GM23338 (cell line): Measurements from ENCODE around the gene UBE3B. TPM values are rescaled to one million over a fixed set of nuclear protein-coding genes. Genes with fewer than 3 reads are reported as not detected.

Experiments
- ATAC-seq: fragments of 200-7000 bp; cut with Tn5 transposase; 3 replicates; pipeline ENCODE4 v1.9.1; 2020
- DNase-seq: peaks from one replicate; pipeline ENCODE4 v3.0.0-alpha.2; 2015; ENCODE audit warnings: low spot score
- H2AFZ ChIP-seq: fragments of 200-600 bp; sonication (generic); 2 replicates; pipeline ENCODE4 v1.8.0; 2016; ENCODE audit warnings: antibody characterized with exemption, mild to moderate bottlenecking, moderate library complexity
- H3F3A ChIP-seq: fragments of 200-600 bp; sonication (generic); replicated peaks from 2 replicates; pipeline ENCODE4 v1.8.0; 2017; ENCODE audit warnings: antibody characterized with exemption, mixed run types, low read depth
- H3K27ac ChIP-seq: fragments of 200-600 bp; sonication (generic); 2 replicates; pipeline ENCODE4 v1.6.1; 2016; ENCODE audit warnings: low read depth
- H3K27me3 ChIP-seq: fragments of 200-600 bp; sonication (generic); 2 replicates; pipeline ENCODE4 v1.8.0; 2016; ENCODE audit warnings: mild to moderate bottlenecking, mixed run types, moderate library complexity; ENCODE audit not compliant: insufficient read depth
- H3K36me3 ChIP-seq: fragments of 200-600 bp; sonication (generic); 2 replicates; pipeline ENCODE4 v1.8.0; 2016; ENCODE audit warnings: mild to moderate bottlenecking; ENCODE audit not compliant: insufficient read depth
- H3K4me1 ChIP-seq: fragments of 200-600 bp; sonication (generic); 2 replicates; pipeline ENCODE4 v1.8.0; 2016; ENCODE audit warnings: mild to moderate bottlenecking, moderate library complexity; ENCODE audit not compliant: insufficient read depth
- H3K4me2 ChIP-seq: fragments of 200-600 bp; sonication (generic); 2 replicates; pipeline ENCODE4 v1.7.1; 2017; ENCODE audit warnings: mixed run types
- H3K4me3 ChIP-seq: fragments of 200-600 bp; sonication (generic); 2 replicates; pipeline ENCODE4 v1.6.1; 2016; ENCODE audit warnings: mixed run types
- H3K79me2 ChIP-seq: fragments of 200-600 bp; sonication (generic); replicated peaks from 2 replicates; pipeline ENCODE4 v1.8.0; 2017; ENCODE audit warnings: mild to moderate bottlenecking; ENCODE audit not compliant: insufficient read depth
- H3K9me2 ChIP-seq: fragments of 200-600 bp; sonication (generic); 2 replicates; pipeline ENCODE4 v1.8.0; 2017; ENCODE audit not compliant: insufficient read depth
- H4K20me1 ChIP-seq: fragments of 200-600 bp; sonication (generic); replicated peaks from 2 replicates; pipeline ENCODE4 v1.8.0; 2017; ENCODE audit warnings: mild to moderate bottlenecking; ENCODE audit not compliant: insufficient read depth
- H3K27ac Mint-ChIP-seq: 2 replicates; pipeline ENCODE4 v1.8.0; 2020; ENCODE audit warnings: inconsistent platforms, mild to moderate bottlenecking, moderate library complexity, mixed read lengths
- H3K27me3 Mint-ChIP-seq: 3 replicates; pipeline ENCODE4 v1.8.0; 2022; ENCODE audit warnings: low read depth, mild to moderate bottlenecking, moderate library complexity, mixed read lengths, inconsistent platforms; ENCODE audit not compliant: insufficient read depth, poor library complexity
- H3K36me3 Mint-ChIP-seq: 3 replicates; pipeline ENCODE4 v1.8.0; 2021; ENCODE audit warnings: low read depth, mild to moderate bottlenecking, inconsistent platforms, moderate library complexity, mixed read lengths
- H3K4me1 Mint-ChIP-seq: 3 replicates; pipeline ENCODE4 v1.8.0; 2020; ENCODE audit warnings: mild to moderate bottlenecking, inconsistent platforms, mixed read lengths
- H3K4me3 Mint-ChIP-seq: 3 replicates; pipeline ENCODE4 v1.8.0; 2021; ENCODE audit warnings: moderate library complexity, mild to moderate bottlenecking, inconsistent platforms, mixed read lengths
- H3K9me3 Mint-ChIP-seq: 3 replicates; pipeline ENCODE4 v1.8.0; 2020; ENCODE audit warnings: moderate library complexity, mild to moderate bottlenecking, inconsistent platforms, mixed read lengths
- EZH2 ChIP-seq: fragments of 200-600 bp; sonication (generic); IDR thresholded peaks from one replicate; pipeline ENCODE4 v1.8.0; 2017; ENCODE audit warnings: antibody characterized with exemption, mild to moderate bottlenecking, low read depth; ENCODE audit not compliant: unreplicated experiment
- EZH2phosphoT487 ChIP-seq: fragments of 200-600 bp; sonication (generic); IDR thresholded peaks from one replicate; pipeline ENCODE4 v1.8.1; 2018; ENCODE audit warnings: antibody characterized with exemption; ENCODE audit not compliant: unreplicated experiment
- JUNB ChIP-seq: IDR thresholded peaks from one replicate; pipeline ENCODE4 v1.6.1; 2016; ENCODE audit warnings: antibody characterized with exemption; ENCODE audit not compliant: unreplicated experiment
- NANOG ChIP-seq: IDR thresholded peaks from 2 replicates; pipeline ENCODE4 v1.6.1; 2016; ENCODE audit warnings: antibody characterized with exemption, borderline replicate concordance
- POLR2AphosphoS5 ChIP-seq: IDR thresholded peaks from 2 replicates; pipeline ENCODE4 v1.6.1; 2016; ENCODE audit warnings: antibody characterized with exemption, low read depth
- STAT1 ChIP-seq: IDR thresholded peaks from one replicate; pipeline ENCODE4 v1.6.1; 2016; ENCODE audit warnings: antibody characterized with exemption; ENCODE audit not compliant: unreplicated experiment
- ZNF114 ChIP-seq: fragments of 250-450 bp; sonication (Bioruptor Pico); IDR thresholded peaks from 2 replicates; pipeline ENCODE4 v1.5.0; 2020; ENCODE audit warnings: mild to moderate bottlenecking, moderate library complexity
- polyA plus RNA-seq: library from polyadenylated mRNA; unstranded; fragments of >200 nt; fragmentation: Nextera tagmentation; extraction: Ambion mirVana; gene quantifications from 2 replicates; pipeline ENCODE4 v1.2.1, GENCODE V29; 2016
- total RNA-seq: library from RNA; depleted of rRNA; stranded (reverse); fragments of >200 nt; shearing (Covaris generic); gene quantifications from 2 replicates; pipeline ENCODE4 v1.2.3, GENCODE V29; 2014
- TF ChIP-seq, protein P1 (sequence below), 2 experiments: fragments of 200-600 bp in 1 of 2; sonication (generic) in 1 of 2; conservative IDR thresholded peaks; 2 replicates each; pipeline versions ENCODE4 v1.5.1 to v1.6.1; 2016 to 2017; ENCODE audit warnings: antibody characterized with exemption in 2 of 2, low read depth in 2 of 2, mild to moderate bottlenecking in 2 of 2, moderate library complexity in 1 of 2
- TF ChIP-seq, protein P2 (sequence below): fragments of 250-450 bp; sonication (Bioruptor Pico); IDR thresholded peaks from 2 replicates; pipeline ENCODE4 v1.5.0; 2020; ENCODE audit warnings: mild to moderate bottlenecking, moderate library complexity

The UBE3B gene
- total and polyA plus RNA-seq, 2 experiments from 2014 or later, result 20.8 TPM

DNA sequence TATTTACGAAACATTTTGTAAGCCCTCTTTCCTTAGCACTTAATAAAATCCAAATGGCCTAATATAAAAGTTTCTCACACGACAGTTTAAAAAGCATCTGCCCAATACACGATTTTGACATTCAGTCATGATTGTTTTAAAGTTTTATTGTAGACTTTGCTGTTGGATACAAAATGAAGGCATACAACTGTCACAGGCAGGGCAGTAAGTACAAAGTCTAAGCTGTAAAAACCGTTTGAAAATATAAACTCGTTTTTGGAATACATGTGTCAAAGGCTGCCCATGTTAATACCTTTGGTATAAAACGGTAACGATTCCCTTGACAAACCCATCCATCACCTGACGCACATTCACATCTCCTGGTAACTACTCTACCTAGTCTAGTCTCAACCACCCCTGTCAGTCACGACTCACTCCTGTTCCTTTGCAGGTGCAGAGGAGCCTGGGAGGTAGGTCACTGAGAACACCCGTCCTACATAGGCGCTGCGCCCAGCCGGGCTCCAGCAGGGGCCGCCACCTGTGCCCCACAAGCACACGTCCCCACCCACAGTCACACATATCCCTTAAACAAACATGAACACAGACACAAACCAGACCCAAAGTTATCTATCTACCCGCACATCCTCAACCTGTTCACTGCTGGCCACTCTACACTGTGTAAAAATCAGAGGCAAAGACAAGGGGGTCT is 27.4 kb upstream of the UBE3B start:
- H2AFZ ChIP-seq, result no peak overlapping the region
- H3K79me2 ChIP-seq, result peaks cover 21% of the 10 kb centered on the region; the same call in 1 of the 2 replicates
- no peak overlapping the region for H3K4me2 ChIP-seq
- Mint-ChIP-seq H3K4me3 (no peak overlapping the region), H3K4me1 (no peaks in the 10 kb centered on the region), H3K27me3 (peaks cover 1% of the 10 kb centered on the region), H3K9me3 (no peaks in the 10 kb centered on the region), H3K36me3 (peaks cover 60% of the 10 kb centered on the region), H3K27ac (peak overlapping the region; percentile 30; the same call in 1 of the 2 replicates)
- H4K20me1 ChIP-seq, result peaks cover 5% of the 10 kb centered on the region
- no peaks in the 10 kb centered on the region for H3F3A ChIP-seq
- H3K4me3 ChIP-seq, result no peak overlapping the region
- ATAC-seq (peak; percentile 97), DNase-seq (peak; percentile 69)
- H3K27me3 ChIP-seq, result no peaks in the 10 kb centered on the region
- no peaks in the 10 kb centered on the region for H3K9me2 ChIP-seq
- H3K27ac ChIP-seq, result peak overlapping the region; percentile 36; the same call in 1 of the 2 replicates
- H3K36me3 ChIP-seq, result peaks cover 21% of the 10 kb centered on the region
- TF ChIP-seq, protein P1, sequence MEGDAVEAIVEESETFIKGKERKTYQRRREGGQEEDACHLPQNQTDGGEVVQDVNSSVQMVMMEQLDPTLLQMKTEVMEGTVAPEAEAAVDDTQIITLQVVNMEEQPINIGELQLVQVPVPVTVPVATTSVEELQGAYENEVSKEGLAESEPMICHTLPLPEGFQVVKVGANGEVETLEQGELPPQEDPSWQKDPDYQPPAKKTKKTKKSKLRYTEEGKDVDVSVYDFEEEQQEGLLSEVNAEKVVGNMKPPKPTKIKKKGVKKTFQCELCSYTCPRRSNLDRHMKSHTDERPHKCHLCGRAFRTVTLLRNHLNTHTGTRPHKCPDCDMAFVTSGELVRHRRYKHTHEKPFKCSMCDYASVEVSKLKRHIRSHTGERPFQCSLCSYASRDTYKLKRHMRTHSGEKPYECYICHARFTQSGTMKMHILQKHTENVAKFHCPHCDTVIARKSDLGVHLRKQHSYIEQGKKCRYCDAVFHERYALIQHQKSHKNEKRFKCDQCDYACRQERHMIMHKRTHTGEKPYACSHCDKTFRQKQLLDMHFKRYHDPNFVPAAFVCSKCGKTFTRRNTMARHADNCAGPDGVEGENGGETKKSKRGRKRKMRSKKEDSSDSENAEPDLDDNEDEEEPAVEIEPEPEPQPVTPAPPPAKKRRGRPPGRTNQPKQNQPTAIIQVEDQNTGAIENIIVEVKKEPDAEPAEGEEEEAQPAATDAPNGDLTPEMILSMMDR (conservative IDR thresholded peaks at IDR 0.05; ENCODE audit: low read depth in 2 of 2), result peak; percentile 67 to 75
- TF ChIP-seq ZNF114 (CRISPR knock-in tag) (no peak), POLR2AphosphoS5 (no peak)
- no peaks in the 10 kb centered on the region for H3K4me1 ChIP-seq

DNA sequence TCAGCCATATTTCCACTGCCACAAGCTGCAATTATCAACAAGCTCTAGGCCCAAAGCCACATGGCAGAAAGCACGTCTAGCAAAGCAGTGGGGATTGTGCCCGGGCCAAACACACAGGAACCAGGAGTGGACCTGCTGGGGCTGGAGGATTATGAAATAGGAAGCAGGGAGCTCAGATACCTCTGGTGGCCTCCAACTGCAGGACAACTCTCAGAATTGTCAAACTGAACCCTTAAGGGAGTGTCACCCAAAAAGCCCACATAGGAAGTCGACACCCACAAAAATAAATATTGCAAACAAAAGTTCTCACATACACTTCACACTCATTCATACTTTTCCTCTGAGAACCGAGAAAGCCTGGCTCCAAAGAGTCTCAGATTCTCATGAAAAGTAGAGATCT is 26.5 kb upstream of the UBE3B start:
- H3K9me2 ChIP-seq, result no peaks in the 10 kb centered on the region
- Mint-ChIP-seq H3K36me3 (peaks cover 70% of the 10 kb centered on the region), H3K4me3 (no peak overlapping the region), H3K9me3 (no peaks in the 10 kb centered on the region), H3K27me3 (peaks cover 1% of the 10 kb centered on the region), H3K4me1 (no peaks in the 10 kb centered on the region), H3K27ac (peak overlapping the region; percentile 21; the same call in 1 of the 2 replicates)
- H3K79me2 ChIP-seq, result peaks cover 21% of the 10 kb centered on the region; the same call in 1 of the 2 replicates
- peaks cover 29% of the 10 kb centered on the region for H3K36me3 ChIP-seq
- H3K4me3 ChIP-seq, result no peak overlapping the region
- ATAC-seq (no peak), DNase-seq (no peak)
- H2AFZ ChIP-seq, result no peak overlapping the region
- H3K27ac ChIP-seq, result no peak overlapping the region; the same call in 1 of the 2 replicates
- no peaks in the 10 kb centered on the region for H3F3A ChIP-seq
- H3K4me2 ChIP-seq, result no peak overlapping the region
- peaks cover 5% of the 10 kb centered on the region for H4K20me1 ChIP-seq
- no peaks in the 10 kb centered on the region for H3K4me1 ChIP-seq
- no peaks in the 10 kb centered on the region for H3K27me3 ChIP-seq
- TF ChIP-seq EZH2 (no peak), POLR2AphosphoS5 (no peak), NANOG (no peak), STAT1 (no peak), EZH2phosphoT487 (no peak), ZNF114 (CRISPR knock-in tag) (no peak), JUNB (no peak)
- TF ChIP-seq, protein P2, sequence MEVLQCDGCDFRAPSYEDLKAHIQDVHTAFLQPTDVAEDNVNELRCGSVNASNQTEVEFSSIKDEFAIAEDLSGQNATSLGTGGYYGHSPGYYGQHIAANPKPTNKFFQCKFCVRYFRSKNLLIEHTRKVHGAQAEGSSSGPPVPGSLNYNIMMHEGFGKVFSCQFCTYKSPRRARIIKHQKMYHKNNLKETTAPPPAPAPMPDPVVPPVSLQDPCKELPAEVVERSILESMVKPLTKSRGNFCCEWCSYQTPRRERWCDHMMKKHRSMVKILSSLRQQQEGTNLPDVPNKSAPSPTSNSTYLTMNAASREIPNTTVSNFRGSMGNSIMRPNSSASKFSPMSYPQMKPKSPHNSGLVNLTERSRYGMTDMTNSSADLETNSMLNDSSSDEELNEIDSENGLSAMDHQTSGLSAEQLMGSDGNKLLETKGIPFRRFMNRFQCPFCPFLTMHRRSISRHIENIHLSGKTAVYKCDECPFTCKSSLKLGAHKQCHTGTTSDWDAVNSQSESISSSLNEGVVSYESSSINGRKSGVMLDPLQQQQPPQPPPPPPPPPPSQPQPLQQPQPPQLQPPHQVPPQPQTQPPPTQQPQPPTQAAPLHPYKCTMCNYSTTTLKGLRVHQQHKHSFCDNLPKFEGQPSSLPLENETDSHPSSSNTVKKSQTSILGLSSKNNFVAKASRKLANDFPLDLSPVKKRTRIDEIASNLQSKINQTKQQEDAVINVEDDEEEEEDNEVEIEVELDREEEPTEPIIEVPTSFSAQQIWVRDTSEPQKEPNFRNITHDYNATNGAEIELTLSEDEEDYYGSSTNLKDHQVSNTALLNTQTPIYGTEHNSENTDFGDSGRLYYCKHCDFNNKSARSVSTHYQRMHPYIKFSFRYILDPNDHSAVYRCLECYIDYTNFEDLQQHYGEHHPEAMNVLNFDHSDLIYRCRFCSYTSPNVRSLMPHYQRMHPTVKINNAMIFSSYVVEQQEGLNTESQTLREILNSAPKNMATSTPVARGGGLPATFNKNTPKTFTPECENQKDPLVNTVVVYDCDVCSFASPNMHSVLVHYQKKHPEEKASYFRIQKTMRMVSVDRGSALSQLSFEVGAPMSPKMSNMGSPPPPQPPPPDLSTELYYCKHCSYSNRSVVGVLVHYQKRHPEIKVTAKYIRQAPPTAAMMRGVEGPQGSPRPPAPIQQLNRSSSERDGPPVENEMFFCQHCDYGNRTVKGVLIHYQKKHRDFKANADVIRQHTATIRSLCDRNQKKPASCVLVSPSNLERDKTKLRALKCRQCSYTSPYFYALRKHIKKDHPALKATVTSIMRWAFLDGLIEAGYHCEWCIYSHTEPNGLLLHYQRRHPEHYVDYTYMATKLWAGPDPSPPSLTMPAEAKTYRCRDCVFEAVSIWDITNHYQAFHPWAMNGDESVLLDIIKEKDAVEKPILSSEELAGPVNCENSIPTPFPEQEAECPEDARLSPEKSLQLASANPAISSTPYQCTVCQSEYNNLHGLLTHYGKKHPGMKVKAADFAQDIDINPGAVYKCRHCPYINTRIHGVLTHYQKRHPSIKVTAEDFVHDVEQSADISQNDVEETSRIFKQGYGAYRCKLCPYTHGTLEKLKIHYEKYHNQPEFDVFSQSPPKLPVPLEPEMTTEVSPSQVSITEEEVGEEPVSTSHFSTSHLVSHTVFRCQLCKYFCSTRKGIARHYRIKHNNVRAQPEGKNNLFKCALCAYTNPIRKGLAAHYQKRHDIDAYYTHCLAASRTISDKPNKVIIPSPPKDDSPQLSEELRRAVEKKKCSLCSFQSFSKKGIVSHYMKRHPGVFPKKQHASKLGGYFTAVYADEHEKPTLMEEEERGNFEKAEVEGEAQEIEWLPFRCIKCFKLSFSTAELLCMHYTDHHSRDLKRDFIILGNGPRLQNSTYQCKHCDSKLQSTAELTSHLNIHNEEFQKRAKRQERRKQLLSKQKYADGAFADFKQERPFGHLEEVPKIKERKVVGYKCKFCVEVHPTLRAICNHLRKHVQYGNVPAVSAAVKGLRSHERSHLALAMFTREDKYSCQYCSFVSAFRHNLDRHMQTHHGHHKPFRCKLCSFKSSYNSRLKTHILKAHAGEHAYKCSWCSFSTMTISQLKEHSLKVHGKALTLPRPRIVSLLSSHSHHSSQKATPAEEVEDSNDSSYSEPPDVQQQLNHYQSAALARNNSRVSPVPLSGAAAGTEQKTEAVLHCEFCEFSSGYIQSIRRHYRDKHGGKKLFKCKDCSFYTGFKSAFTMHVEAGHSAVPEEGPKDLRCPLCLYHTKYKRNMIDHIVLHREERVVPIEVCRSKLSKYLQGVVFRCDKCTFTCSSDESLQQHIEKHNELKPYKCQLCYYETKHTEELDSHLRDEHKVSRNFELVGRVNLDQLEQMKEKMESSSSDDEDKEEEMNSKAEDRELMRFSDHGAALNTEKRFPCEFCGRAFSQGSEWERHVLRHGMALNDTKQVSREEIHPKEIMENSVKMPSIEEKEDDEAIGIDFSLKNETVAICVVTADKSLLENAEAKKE, result no peak
- TF ChIP-seq, protein P1 (conservative IDR thresholded peaks at IDR 0.05; ENCODE audit: low read depth in 2 of 2), result no peak
